Measurements from ENCODE around the gene ADAMTSL3. TPM values are rescaled to one million over a fixed set of nuclear protein-coding genes. Genes with fewer than 3 reads are reported as not detected.
"Not testable (repeated sequence)": the region's sequence is repeated elsewhere in the genome, so short reads cannot be mapped to it uniquely, and the experiment has no call there.

The ADAMTSL3 gene
- total RNA-seq, 1 donor from 2014 or later: 43.3 TPM

DNA sequence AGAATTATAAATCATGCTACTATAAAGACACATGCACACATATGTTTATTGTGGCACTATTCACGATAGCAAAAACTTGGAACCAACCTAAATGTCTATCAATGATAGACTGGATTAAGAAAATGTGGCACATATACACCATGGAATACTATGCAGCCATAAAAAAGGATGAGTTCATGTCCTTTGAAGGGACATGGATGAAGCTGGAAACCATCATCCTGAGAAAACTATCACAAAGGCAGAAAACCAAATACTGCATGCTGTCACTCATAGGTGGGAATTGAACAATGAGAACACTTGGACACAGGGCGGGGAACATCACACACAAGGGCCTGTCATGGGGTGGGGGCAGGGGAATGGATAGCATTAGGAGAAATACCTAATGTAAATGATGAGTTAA, 424.1 kb downstream of the ADAMTSL3 start:
- H3K27me3 ChIP-seq (ENCODE audit: control insufficient read depth in 3 of 3, insufficient read depth in 3 of 3, low read length in 3 of 3): peaks cover 10 to 32% (median 19%) of the 10 kb centered on the region in 3 donors

DNA sequence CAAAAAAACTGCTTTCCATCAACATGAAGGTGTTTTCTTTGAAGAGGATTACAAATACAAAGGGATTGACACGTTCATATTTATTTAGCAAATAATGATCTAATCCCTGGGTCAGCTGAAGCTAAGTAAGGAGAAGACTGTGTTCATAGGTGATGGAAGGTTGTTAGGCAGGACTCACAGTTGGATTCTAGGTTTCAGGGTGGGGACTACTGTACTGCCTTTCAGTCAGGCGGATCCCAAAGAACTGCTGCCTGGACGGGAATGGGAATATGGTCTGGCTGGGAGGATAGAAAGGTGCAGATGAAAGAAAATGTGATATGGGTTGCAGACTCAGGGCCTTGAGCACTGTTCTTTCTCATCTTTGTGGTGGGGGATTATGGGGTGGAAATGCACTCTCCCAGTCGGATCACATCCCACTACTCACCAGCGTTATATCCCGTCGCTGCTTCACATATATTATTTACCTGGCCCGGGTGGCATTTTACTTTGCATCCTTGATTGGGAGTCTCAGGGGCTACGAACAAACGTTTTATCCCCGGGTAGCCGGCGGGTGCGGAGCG, 425.5 kb downstream of the ADAMTSL3 start:
- not testable (repeated sequence) for H3K4me3 ChIP-seq (ENCODE audit: low read length in 3 of 3); H3K36me3 ChIP-seq (ENCODE audit: control insufficient read depth in 3 of 3, insufficient read depth in 3 of 3, low read length in 3 of 3); H3K27ac ChIP-seq (ENCODE audit: low read depth, low read length); H3K4me1 ChIP-seq (ENCODE audit: control insufficient read depth in 3 of 3, insufficient read depth in 3 of 3, low read length in 3 of 3); H3K9ac ChIP-seq (ENCODE audit: low read depth in 1 of 3, low read length in 3 of 3); H3K9me3 ChIP-seq (ENCODE audit: control insufficient read depth in 3 of 3, low read length in 3 of 3)
- H3K27me3 ChIP-seq (ENCODE audit: control insufficient read depth in 3 of 3, insufficient read depth in 3 of 3, low read length in 3 of 3): peaks cover 10 to 32% (median 19%) of the 10 kb centered on the region in 3 donors

More for the DNA sequence above, 424.1 kb downstream of the ADAMTSL3 start:
- H3K36me3 ChIP-seq (ENCODE audit: control insufficient read depth in 3 of 3, insufficient read depth in 3 of 3, low read length in 3 of 3); H3K27ac ChIP-seq (ENCODE audit: low read depth, low read length); H3K4me1 ChIP-seq (ENCODE audit: control insufficient read depth in 3 of 3, insufficient read depth in 3 of 3, low read length in 3 of 3); H3K9ac ChIP-seq (ENCODE audit: low read depth in 1 of 3, low read length in 3 of 3); H3K4me3 ChIP-seq (ENCODE audit: low read length in 3 of 3); H3K9me3 ChIP-seq (ENCODE audit: control insufficient read depth in 3 of 3, low read length in 3 of 3): not testable (repeated sequence)

GRCh38 chr15:84079885-84080777, 426.2 kb downstream of the ADAMTSL3 start:
- H3K27ac ChIP-seq (ENCODE audit: low read depth, low read length): no peak overlapping the region
- no peaks in the 10 kb centered on the region for H3K9me3 ChIP-seq (ENCODE audit: control insufficient read depth in 3 of 3, low read length in 3 of 3)
- peak overlapping the region in 1 of 3 donors; percentile 25 for H3K9ac ChIP-seq (ENCODE audit: low read depth in 1 of 3, low read length in 3 of 3)
- H3K27me3 ChIP-seq (ENCODE audit: control insufficient read depth in 3 of 3, insufficient read depth in 3 of 3, low read length in 3 of 3): peaks cover 10 to 32% (median 19%) of the 10 kb centered on the region in 3 donors
- H3K4me3 ChIP-seq (ENCODE audit: low read length in 3 of 3): peak overlapping the region; percentile 32 to 64 (median 54)
- no peaks in the 10 kb centered on the region for H3K36me3 ChIP-seq (ENCODE audit: control insufficient read depth in 3 of 3, insufficient read depth in 3 of 3, low read length in 3 of 3)
- peaks cover 0 to 8% (median 0%) of the 10 kb centered on the region in 3 donors for H3K4me1 ChIP-seq (ENCODE audit: control insufficient read depth in 3 of 3, insufficient read depth in 3 of 3, low read length in 3 of 3)

DNA sequence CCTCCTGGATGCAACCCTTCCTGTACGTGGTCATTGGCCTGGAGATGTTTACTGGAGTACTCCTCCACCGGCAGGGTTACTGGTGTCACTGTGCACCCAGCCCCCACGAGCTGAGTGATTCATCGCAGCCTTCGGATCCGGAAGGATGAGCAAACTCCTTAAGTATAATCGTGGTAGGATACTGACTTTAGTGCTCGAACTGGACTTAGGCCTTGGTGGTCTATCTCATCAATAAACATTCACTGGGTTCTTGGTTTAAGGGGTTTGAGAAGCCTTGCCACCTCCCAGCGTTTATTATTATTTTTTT, 426.8 kb downstream of the ADAMTSL3 start:
- H3K4me3 ChIP-seq (ENCODE audit: low read length in 3 of 3); H3K27ac ChIP-seq (ENCODE audit: low read depth, low read length): not testable (repeated sequence)
- peaks cover 10 to 32% (median 19%) of the 10 kb centered on the region in 3 donors for H3K27me3 ChIP-seq (ENCODE audit: control insufficient read depth in 3 of 3, insufficient read depth in 3 of 3, low read length in 3 of 3)

GRCh38 chr15:84081391-84082168, 427.7 kb downstream of the ADAMTSL3 start:
- no peak overlapping the region for H3K27ac ChIP-seq (ENCODE audit: low read depth, low read length)
- peaks cover 0 to 8% (median 0%) of the 10 kb centered on the region in 3 donors for H3K4me1 ChIP-seq (ENCODE audit: control insufficient read depth in 3 of 3, insufficient read depth in 3 of 3, low read length in 3 of 3)
- no peak overlapping the region for H3K4me3 ChIP-seq (ENCODE audit: low read length in 3 of 3)
- no peaks in the 10 kb centered on the region for H3K36me3 ChIP-seq (ENCODE audit: control insufficient read depth in 3 of 3, insufficient read depth in 3 of 3, low read length in 3 of 3)
- no peak overlapping the region for H3K9ac ChIP-seq (ENCODE audit: low read depth in 1 of 3, low read length in 3 of 3)
- no peaks in the 10 kb centered on the region for H3K9me3 ChIP-seq (ENCODE audit: control insufficient read depth in 3 of 3, low read length in 3 of 3)
- H3K27me3 ChIP-seq (ENCODE audit: control insufficient read depth in 3 of 3, insufficient read depth in 3 of 3, low read length in 3 of 3): peaks cover 10 to 32% (median 19%) of the 10 kb centered on the region in 3 donors

More for the DNA sequence above, 426.8 kb downstream of the ADAMTSL3 start:
- not testable (repeated sequence) for H3K36me3 ChIP-seq (ENCODE audit: control insufficient read depth in 3 of 3, insufficient read depth in 3 of 3, low read length in 3 of 3); H3K4me1 ChIP-seq (ENCODE audit: control insufficient read depth in 3 of 3, insufficient read depth in 3 of 3, low read length in 3 of 3); H3K9ac ChIP-seq (ENCODE audit: low read depth in 1 of 3, low read length in 3 of 3); H3K9me3 ChIP-seq (ENCODE audit: control insufficient read depth in 3 of 3, low read length in 3 of 3)

DNA sequence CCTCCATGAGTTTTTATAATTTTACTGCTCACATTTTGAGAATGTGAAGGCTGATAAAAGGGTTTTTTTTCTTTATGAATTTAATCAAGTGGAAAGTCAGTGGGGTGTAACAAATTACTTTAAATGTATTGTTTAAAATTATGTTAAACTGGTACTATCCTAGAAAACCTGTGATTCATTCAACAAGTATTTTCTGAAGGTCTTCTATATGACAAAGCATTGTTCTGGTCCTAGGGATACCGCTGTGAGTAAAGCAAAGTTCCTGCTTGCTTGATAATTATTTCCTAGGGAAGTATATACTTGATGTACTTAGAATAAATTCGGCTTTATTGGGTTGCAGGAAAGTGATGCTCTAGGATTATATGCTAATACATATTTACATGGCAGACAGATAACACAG, 428.8 kb downstream of the ADAMTSL3 start:
- Histone ChIP-seq H3K36me3 (ENCODE audit: control insufficient read depth in 3 of 3, insufficient read depth in 3 of 3, low read length in 3 of 3) (no peaks in the 10 kb centered on the region), H3K27me3 (ENCODE audit: control insufficient read depth in 3 of 3, insufficient read depth in 3 of 3, low read length in 3 of 3) (peaks cover 10 to 32% (median 19%) of the 10 kb centered on the region in 3 donors), H3K4me1 (ENCODE audit: control insufficient read depth in 3 of 3, insufficient read depth in 3 of 3, low read length in 3 of 3) (peaks cover 0 to 8% (median 0%) of the 10 kb centered on the region in 3 donors), H3K27ac (ENCODE audit: low read depth, low read length) (no peak overlapping the region), H3K9me3 (ENCODE audit: control insufficient read depth in 3 of 3, low read length in 3 of 3) (no peaks in the 10 kb centered on the region), H3K4me3 (ENCODE audit: low read length in 3 of 3) (no peak overlapping the region), H3K9ac (ENCODE audit: low read depth in 1 of 3, low read length in 3 of 3) (no peak overlapping the region)

DNA sequence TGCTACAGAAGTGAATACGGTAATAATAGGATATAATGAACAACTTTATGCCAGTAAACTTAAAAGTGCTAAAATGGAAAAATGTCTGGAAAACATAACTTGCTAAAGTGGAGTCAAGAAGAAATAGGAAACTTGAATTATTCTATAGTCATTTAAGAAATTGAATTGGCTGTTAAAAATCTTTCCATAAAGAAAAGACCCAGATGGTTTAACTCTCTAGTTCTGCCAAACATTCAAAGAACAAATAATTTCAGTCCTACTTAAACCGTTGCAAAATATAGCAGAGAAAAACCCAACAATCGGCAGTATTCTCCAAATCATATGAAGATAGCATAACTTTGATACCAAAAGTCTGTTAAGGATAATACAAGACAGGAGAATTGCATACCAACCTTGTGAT, 432.1 kb downstream of the ADAMTSL3 start:
- H3K4me3 ChIP-seq (ENCODE audit: low read length in 3 of 3); H3K9me3 ChIP-seq (ENCODE audit: control insufficient read depth in 3 of 3, low read length in 3 of 3); H3K9ac ChIP-seq (ENCODE audit: low read depth in 1 of 3, low read length in 3 of 3); H3K27ac ChIP-seq (ENCODE audit: low read depth, low read length); H3K36me3 ChIP-seq (ENCODE audit: control insufficient read depth in 3 of 3, insufficient read depth in 3 of 3, low read length in 3 of 3); H3K4me1 ChIP-seq (ENCODE audit: control insufficient read depth in 3 of 3, insufficient read depth in 3 of 3, low read length in 3 of 3): not testable (repeated sequence)
- peaks cover 6 to 14% (median 8%) of the 10 kb centered on the region in 3 donors for H3K27me3 ChIP-seq (ENCODE audit: control insufficient read depth in 3 of 3, insufficient read depth in 3 of 3, low read length in 3 of 3)

Small RNAs within 50 kb of the gene (small RNA-seq; reads per million reads assigned to genes)
- gene RNU6-1339P (not detected), gene RNU6-401P (not detected)

Other genes with a start within 250 kb of the ADAMTSL3 start
- 6.3 TPM for gene SH3GL3, start 206.8 kb upstream of the ADAMTSL3 start, total RNA-seq

Data from skeletal muscle tissue (tissue), 5 donors.